PC-9 (cell line): ENCODE results near the gene NRDC. TPM values are rescaled to one million over a fixed set of nuclear protein-coding genes. Genes with fewer than 3 reads are reported as not detected.
"Not testable (repeated sequence)": the region's sequence is repeated elsewhere in the genome, so short reads cannot be mapped to it uniquely, and the experiment has no call there.

Experiments
- BruUV-seq: library from RNA; stranded (reverse); fragments of 400-500 nt; replicated peaks from 2 replicates; lab custom pipeline; 2021; lab: Mats Ljungman, UMichigan
- CTCF ChIA-PET: fragments of 300-600 bp; sonication (Branson Sonifier 250); formaldehyde crosslinking; loops from one replicate; lab custom pipeline; 2022; ENCODE audit warnings: antibody characterized with exemption; lab: Charles Lee
- POLR2A ChIA-PET: fragments of 300-600 bp; sonication (Branson Sonifier 250); formaldehyde crosslinking; loops from one replicate; lab custom pipeline; 2022; ENCODE audit warnings: antibody characterized with exemption; ENCODE audit not compliant: unreplicated experiment; lab: Charles Lee
- DNase-seq, 2 experiments: peaks; one replicate each; pipeline versions ENCODE4 v3.0.0 to v3.0.0-alpha.2; 2015 to 2022; ENCODE audit warnings: mixed read lengths in 1 of 2
- H2AFZ ChIP-seq: fragments of 200-600 bp; sonication (generic); 2 replicates; pipeline ENCODE4 v1.8.1; 2017; ENCODE audit warnings: antibody characterized with exemption
- H3F3A ChIP-seq: fragments of 200-600 bp; sonication (generic); 2 replicates; pipeline ENCODE4 v1.8.1; 2017; ENCODE audit warnings: antibody characterized with exemption, mild to moderate bottlenecking, low read depth; ENCODE audit not compliant: insufficient read depth
- H3K27ac ChIP-seq: fragments of 200-600 bp; sonication (generic); 2 replicates; pipeline ENCODE4 v1.6.1; 2016; ENCODE audit warnings: mixed run types
- H3K27me3 ChIP-seq: fragments of 200-600 bp; sonication (generic); 2 replicates; pipeline ENCODE4 v1.6.1; 2016; ENCODE audit warnings: low read depth, mixed run types; ENCODE audit not compliant: insufficient read depth
- H3K36me3 ChIP-seq: fragments of 200-600 bp; sonication (generic); 2 replicates; pipeline ENCODE4 v1.6.1; 2016; ENCODE audit warnings: low read depth, mixed run types
- H3K4me1 ChIP-seq: fragments of 200-600 bp; sonication (generic); replicated peaks from 2 replicates; pipeline ENCODE4 v1.6.1; 2016; ENCODE audit warnings: mixed run types; ENCODE audit not compliant: insufficient read depth
- H3K4me2 ChIP-seq: fragments of 200-600 bp; sonication (generic); 2 replicates; pipeline ENCODE4 v1.6.1; 2017; ENCODE audit warnings: mixed run types
- H3K4me3 ChIP-seq: fragments of 200-600 bp; sonication (generic); 2 replicates; pipeline ENCODE4 v1.6.1; 2016; ENCODE audit warnings: mixed run types
- H3K79me2 ChIP-seq: fragments of 200-600 bp; sonication (generic); 2 replicates; pipeline ENCODE4 v1.6.1; 2017; ENCODE audit warnings: low read depth, mixed run types
- H3K9me2 ChIP-seq: fragments of 200-600 bp; sonication (generic); 2 replicates; pipeline ENCODE4 v1.8.1; 2017; ENCODE audit warnings: mild to moderate bottlenecking; ENCODE audit not compliant: insufficient read depth
- H3K9me3 ChIP-seq: fragments of 200-600 bp; sonication (generic); 2 replicates; pipeline ENCODE4 v1.8.1; 2016; ENCODE audit warnings: low read depth; ENCODE audit not compliant: insufficient read depth
- H4K20me1 ChIP-seq: fragments of 200-600 bp; sonication (generic); 2 replicates; pipeline ENCODE4 v1.8.1; 2017; ENCODE audit not compliant: insufficient read depth
- CTCF ChIP-seq: fragments of 200-600 bp; sonication (generic); conservative IDR thresholded peaks from 2 replicates; pipeline ENCODE4 v1.6.1; 2017; ENCODE audit warnings: mixed run types, antibody characterized with exemption, mild to moderate bottlenecking, moderate library complexity
- EZH2 ChIP-seq: fragments of 200-600 bp; sonication (generic); IDR thresholded peaks from 2 replicates; pipeline ENCODE4 v1.8.0; 2017; ENCODE audit warnings: antibody characterized with exemption, low read depth
- intact Hi-C: fragments of 100-400 bp; cut with micrococcal nuclease; formaldehyde crosslinking; loops from one replicate; pipeline ENCODE4 v1.10.0; 2022; ENCODE audit not compliant: unreplicated experiment
- total RNA-seq: library from RNA; stranded (reverse); gene quantifications from 2 replicates; pipeline ENCODE4 v1.2.3, GENCODE V29; 2021

The NRDC gene
- total RNA-seq, 1 experiment from 2014 or later: 219 TPM

GRCh38 chr1:51898090-51898734 lies 19.7 kb upstream of the NRDC start:
- Histone ChIP-seq H3K4me1 (peaks cover 22% of the 10 kb centered on the region), H3K4me2 (peak overlapping the region; percentile 38), H3K27me3 (no peaks in the 10 kb centered on the region), H3K27ac (peak overlapping the region; percentile 36; the same call in 1 of the 2 replicates), H3K4me3 (no peak overlapping the region), H3K9me2 (no peaks in the 10 kb centered on the region), H4K20me1 (no peaks in the 10 kb centered on the region), H2AFZ (peak overlapping the region; percentile 41; the same call in 1 of the 2 replicates), H3K79me2 (no peaks in the 10 kb centered on the region), H3K9me3 (no peaks in the 10 kb centered on the region), H3F3A (peaks cover 7% of the 10 kb centered on the region; the same call in 1 of the 2 replicates), H3K36me3 (no peaks in the 10 kb centered on the region)
- no peak for TF ChIP-seq EZH2
- TF ChIP-seq CTCF: no peak
- ChIA-PET POLR2A (interaction anchor here (0.5 to 0.8 kb wide), 3 partner anchors 93 to 753 kb away, joined by 3 to 9 read pairs (median 3); partner anchors contain the start of gene TXNDC12), CTCF (interaction anchor here (0.6 kb wide), 1 partner anchor 499 kb away, joined by 3 read pairs; no protein-coding TSS in a partner anchor)
- no TSS peak for BruUV-seq
- intact Hi-C loops: loop anchor here (5.0 to 10.0 kb wide), 3 partner anchors 229 to 787 kb away; no protein-coding TSS in a partner anchor
- no peak for DNase-seq

- POLR2A ChIA-PET: interaction anchor here (0.5 to 0.8 kb wide), 2 partner anchors 94 to 157 kb away, joined by 3 to 9 read pairs; partner anchors contain the start of gene TXNDC12
- no peaks in the 10 kb centered on the region for H3K36me3 ChIP-seq
- H2AFZ ChIP-seq: no peak overlapping the region
- peak overlapping the region; percentile 50; the same call in 1 of the 2 replicates for H3K27ac ChIP-seq
- no TSS peak for BruUV-seq
- intact Hi-C loops: loop anchor here (1.0 to 10.0 kb wide), 4 partner anchors 105 to 787 kb away; no protein-coding TSS in a partner anchor
- H3K4me2 ChIP-seq: peak overlapping the region; percentile 38
- DNase-seq: peak in 1 of 2 experiments; percentile 51
- peaks cover 7% of the 10 kb centered on the region; the same call in 1 of the 2 replicates for H3F3A ChIP-seq
- CTCF ChIA-PET: interaction anchor here (1.5 kb wide), 1 partner anchor 22 kb away, joined by 5 read pairs; no protein-coding TSS in a partner anchor
- peaks cover 22% of the 10 kb centered on the region for H3K4me1 ChIP-seq
- no peak for TF ChIP-seq CTCF
- TF ChIP-seq EZH2: no peak
- H4K20me1 ChIP-seq: no peaks in the 10 kb centered on the region
- H3K27me3 ChIP-seq: no peaks in the 10 kb centered on the region
- no peaks in the 10 kb centered on the region for H3K79me2 ChIP-seq
- H3K9me2 ChIP-seq: no peaks in the 10 kb centered on the region
- H3K9me3 ChIP-seq: no peaks in the 10 kb centered on the region
- no peak overlapping the region for H3K4me3 ChIP-seq
Observed at GRCh38 chr1:51897699-51898031, 19.1 kb upstream of the NRDC start.

GRCh38 chr1:51894748-51895147 lies 16.2 kb upstream of the NRDC start:
- POLR2A ChIA-PET, H3K9me2 ChIP-seq, H3K36me3 ChIP-seq, H3K27me3 ChIP-seq, H3K4me3 ChIP-seq, H2AFZ ChIP-seq, H3K4me2 ChIP-seq, H3K27ac ChIP-seq, H3K79me2 ChIP-seq, H4K20me1 ChIP-seq, BruUV-seq, H3K9me3 ChIP-seq, DNase-seq, CTCF ChIA-PET, H3F3A ChIP-seq: not testable (repeated sequence)
- intact Hi-C loops: loop anchor here (5.0 to 10.0 kb wide), 3 partner anchors 233 to 790 kb away; no protein-coding TSS in a partner anchor
- peaks cover 22% of the 10 kb centered on the region for H3K4me1 ChIP-seq
